ENCODE results near the gene FHIP1B. TPM values are rescaled to one million over a fixed set of nuclear protein-coding genes. Genes with fewer than 3 reads are reported as not detected.
"Not testable (repeated sequence)": the region's sequence is repeated elsewhere in the genome, so short reads cannot be mapped to it uniquely, and the experiment has no call there.

Gene FHIP1B
- 100 to 1,000 TPM in 2 of 5 donors, 10 to 100 TPM in 3; 22.9 to 324 (median 44.6) TPM for total RNA-seq
- 10 to 100 TPM; 17.0 to 32.1 (median 19.6) TPM for polyA plus RNA-seq
- long read RNA-seq, donor 1, partial matches to known transcripts, result 0 of 3 reads
- long read RNA-seq, donor 1, other reads (novel, unspliced or antisense), result 0 of 3 reads
- long read RNA-seq, donor 2, transcript FAM160A2-204 (3 exons, 1,309 nt), result major isoform, 6 of 11 reads
- long read RNA-seq, donor 2, partial matches to known transcripts, result 0 of 11 reads
- long read RNA-seq, donor 2, other reads (novel, unspliced or antisense), result 0 of 11 reads
- long read RNA-seq, donor 3, partial matches to known transcripts, result 5 of 11 reads
- long read RNA-seq, donor 3, other reads (novel, unspliced or antisense), result 0 of 11 reads
- long read RNA-seq, donor 4, result 0 reads
- long read RNA-seq, donor 5, partial matches to known transcripts, result 0 of 3 reads
- long read RNA-seq, donor 5, other reads (novel, unspliced or antisense), result 0 of 3 reads
- long read RNA-seq, donor 6, transcript FAM160A2-203 (9 exons, 3,327 nt), result major isoform, 11 of 48 reads
- long read RNA-seq, donor 6, transcript FAM160A2-204 (3 exons, 1,309 nt), result minor isoform, 8 of 48 reads
- long read RNA-seq, donor 6, partial matches to known transcripts, result 25 of 48 reads
- long read RNA-seq, donor 6, other reads (novel, unspliced or antisense), result 0 of 48 reads
- long read RNA-seq, donor 7, partial matches to known transcripts, result 5 of 11 reads
- long read RNA-seq, donor 7, other reads (novel, unspliced or antisense), result 0 of 11 reads
- long read RNA-seq, donor 8, partial matches to known transcripts, result 11 of 18 reads
- long read RNA-seq, donor 8, other reads (novel, unspliced or antisense), result 0 of 18 reads
- long read RNA-seq, donor 9, partial matches to known transcripts, result 0 of 6 reads
- long read RNA-seq, donor 9, other reads (novel, unspliced or antisense), result 0 of 6 reads
- long read RNA-seq, donor 10, result 0 reads

- intact Hi-C loops (cut with DNase I; ENCODE audit: low total_unique reads), result no loop called here
- 0 to 1% (median 0%) methylated on average over 49 to 62 of the region's 62 CpGs for WGBS, 5 donors
- Histone ChIP-seq H3K27me3 (no peaks in the 10 kb centered on the region), H3K4me3 (peak within 1 kb of the TSS; percentile 71 to 85 (median 78)), H3K27ac (peak within 1 kb of the TSS; percentile 87 to 96 (median 92)), H3K9me3 (no peaks in the 10 kb centered on the region), H3K4me1 (peaks cover 21 to 41% (median 31%) of the 10 kb centered on the region in 4 donors), H3K36me3 (no peaks in the 10 kb centered on the region)
- DNase-seq, result peak; percentile 100
- peak in 1 of 4 donors; percentile 18 for TF ChIP-seq POLR2A (IDR thresholded peaks at IDR 0.05)
- no peak for TF ChIP-seq EP300 (IDR thresholded peaks at IDR 0.05)
- peak; percentile 72 to 95 (median 82) for TF ChIP-seq POLR2AphosphoS5 (IDR thresholded peaks at IDR 0.05)
Observed at GRCh38 chr11:6234387-6235107, at the start of gene FHIP1B. Gene FHIP1B, minus strand, starts transcription at chr11:6234636. Its CDS starts 10,120 bp downstream, at chr11:6224516.

GRCh38 chr11:6283453-6284023 lies 49.1 kb upstream of the FHIP1B start:
- intact Hi-C loops (cut with DNase I; ENCODE audit: low total_unique reads), result no loop called here
- WGBS, 5 donors, result 70 to 87% (median 81%) methylated on average over 4 of the region's 4 CpGs
- H3K4me1 ChIP-seq, result no peaks in the 10 kb centered on the region

GRCh38 chr11:6280809-6281208 lies 46.4 kb upstream of the FHIP1B start:
- DNase-seq; H3K4me1 ChIP-seq; H3K36me3 ChIP-seq; H3K27ac ChIP-seq; H3K4me3 ChIP-seq; H3K27me3 ChIP-seq; intact Hi-C loops (cut with DNase I; ENCODE audit: low total_unique reads); H3K9me3 ChIP-seq: not testable (repeated sequence)
- WGBS, 5 donors, result 25 to 40% (median 33%) methylated on average over 7 of the region's 7 CpGs

More at GRCh38 chr11:6283453-6284023, 49.1 kb upstream of the FHIP1B start:
- H3K36me3 ChIP-seq, result no peaks in the 10 kb centered on the region
- no peak overlapping the region for H3K27ac ChIP-seq
- H3K27me3 ChIP-seq, result no peaks in the 10 kb centered on the region
- H3K9me3 ChIP-seq, result no peaks in the 10 kb centered on the region
- TF ChIP-seq POLR2A (IDR thresholded peaks at IDR 0.05), result no peak
- no peak for TF ChIP-seq CTCF (IDR thresholded peaks at IDR 0.05)
- TF ChIP-seq POLR2AphosphoS5 (IDR thresholded peaks at IDR 0.05), result no peak
- TF ChIP-seq EP300 (IDR thresholded peaks at IDR 0.05), result no peak
- H3K4me3 ChIP-seq, result no peak overlapping the region
- no peak for DNase-seq

GRCh38 chr11:6273188-6273587 lies 38.8 kb upstream of the FHIP1B start:
- TF ChIP-seq EP300 (IDR thresholded peaks at IDR 0.05), result no peak
- TF ChIP-seq POLR2AphosphoS5 (IDR thresholded peaks at IDR 0.05), result no peak
- no peak for TF ChIP-seq POLR2A (IDR thresholded peaks at IDR 0.05)
- TF ChIP-seq CTCF (IDR thresholded peaks at IDR 0.05), result no peak
- intact Hi-C loops (cut with DNase I; ENCODE audit: low total_unique reads), result no loop called here
- Histone ChIP-seq H3K9me3 (peaks cover 0 to 9% (median 2%) of the 10 kb centered on the region in 4 donors), H3K36me3 (peaks cover 0 to 17% (median 8%) of the 10 kb centered on the region in 4 donors), H3K27me3 (peaks cover 0 to 12% (median 0%) of the 10 kb centered on the region in 3 donors), H3K4me1 (no peaks in the 10 kb centered on the region), H3K4me3 (no peak overlapping the region), H3K27ac (no peak overlapping the region)
- DNase-seq, result peak in 1 of 2 donors; percentile 29
- WGBS, 5 donors, result 55 to 71% (median 69%) methylated on average over 4 of the region's 4 CpGs
